Measurements from ENCODE around the gene CPAMD8.
"Not testable (repeated sequence)": the region's sequence is repeated elsewhere in the genome, so short reads cannot be mapped to it uniquely, and the experiment has no call there.

CPAMD8 gene

GRCh38 chr19:16996838-16997490, 29.6 kb downstream of the CPAMD8 start:
- not testable (repeated sequence) for DNase-seq

GRCh38 chr19:16988661-16989060, 37.9 kb downstream of the CPAMD8 start:
- no peak for DNase-seq

- DNase-seq, result no peak
Measured at GRCh38 chr19:16985403-16985802, 41.2 kb downstream of the CPAMD8 start.

- DNase-seq, result not testable (repeated sequence)
Measured at GRCh38 chr19:16982586-16982985, 44.0 kb downstream of the CPAMD8 start.

GRCh38 chr19:16978839-16979802, 47.5 kb downstream of the CPAMD8 start:
- DNase-seq, result no peak

- no peak for DNase-seq
Measured at GRCh38 chr19:16978156-16978555, 48.5 kb downstream of the CPAMD8 start.

- no peak for DNase-seq
Measured at GRCh38 chr19:16977306-16977705, 49.3 kb downstream of the CPAMD8 start.

GRCh38 chr19:16976446-16976845, 50.2 kb downstream of the CPAMD8 start:
- DNase-seq, result no peak

- no peak for DNase-seq
Measured at GRCh38 chr19:16970821-16971220, 55.8 kb downstream of the CPAMD8 start.

- DNase-seq, result no peak
Measured at GRCh38 chr19:16969135-16969534, 57.5 kb downstream of the CPAMD8 start.

- not testable (repeated sequence) for DNase-seq
Measured at GRCh38 chr19:16960996-16961822, 65.4 kb downstream of the CPAMD8 start.

- not testable (repeated sequence) for DNase-seq
Measured at GRCh38 chr19:16958277-16958676, 68.3 kb downstream of the CPAMD8 start.

- no peak for DNase-seq
Measured at GRCh38 chr19:16957855-16958254, 68.8 kb downstream of the CPAMD8 start.

- DNase-seq, result no peak
Measured at GRCh38 chr19:16957151-16957701, 69.4 kb downstream of the CPAMD8 start.

- no peak for DNase-seq
Measured at GRCh38 chr19:16955161-16955560, 71.4 kb downstream of the CPAMD8 start.

GRCh38 chr19:16952046-16952445, 74.6 kb downstream of the CPAMD8 start:
- DNase-seq, result no peak

- DNase-seq, result no peak
Measured at GRCh38 chr19:16951529-16951928, 75.1 kb downstream of the CPAMD8 start.

- no peak for DNase-seq
Measured at GRCh38 chr19:16949496-16950023, 77.0 kb downstream of the CPAMD8 start.

GRCh38 chr19:16946951-16947940, 79.4 kb downstream of the CPAMD8 start:
- no peak for DNase-seq

GRCh38 chr19:16945762-16946465, 80.7 kb downstream of the CPAMD8 start:
- DNase-seq, result no peak

- no peak for DNase-seq
Measured at GRCh38 chr19:16945364-16945714, 81.3 kb downstream of the CPAMD8 start.

Data from NCI-H526 treated with DMSO at 0.1 percent for 48 hours (cell line).